Right ventricle myocardium inferior (tissue), 1 donor: ENCODE results near the gene RNF213. TPM values are rescaled to one million over a fixed set of nuclear protein-coding genes. Genes with fewer than 3 reads are reported as not detected.

Source experiments
- ATAC-seq: fragments of 200-7000 bp; cut with Tn5 transposase; one replicate; pipeline ENCODE4 v1.9.1; 2020; ENCODE audit warnings: mild to moderate bottlenecking, moderate library complexity
- DNase-seq: peaks from one replicate; pipeline ENCODE4 v3.0.0; 2021; ENCODE audit errors: missing footprints
- intact Hi-C: fragments of 100-400 bp; cut with DNase I; formaldehyde crosslinking; loops from one replicate; pipeline ENCODE4 v1.11.0; 2022
- total RNA-seq: library from RNA; stranded (reverse); fragmentation: NEBNext Ultra II Directional; extraction: Animal tissue kit (Norgen Biotek cat#: 25700); gene quantifications from one replicate; pipeline ENCODE4 v1.2.1, GENCODE V29; 2021
- donor health status: DM: no; HTN: yes; CAD: no; lungs with severe emphysema.

RNF213 gene
- total RNA-seq, 1 donor from 2014 or later, result 28.6 TPM

- no peak for ATAC-seq
- no peak for DNase-seq
- intact Hi-C loops, result no loop called here
These were observed 106.9 kb downstream of the RNF213 start for GRCh38 chr17:80367503-80367902.

DNA sequence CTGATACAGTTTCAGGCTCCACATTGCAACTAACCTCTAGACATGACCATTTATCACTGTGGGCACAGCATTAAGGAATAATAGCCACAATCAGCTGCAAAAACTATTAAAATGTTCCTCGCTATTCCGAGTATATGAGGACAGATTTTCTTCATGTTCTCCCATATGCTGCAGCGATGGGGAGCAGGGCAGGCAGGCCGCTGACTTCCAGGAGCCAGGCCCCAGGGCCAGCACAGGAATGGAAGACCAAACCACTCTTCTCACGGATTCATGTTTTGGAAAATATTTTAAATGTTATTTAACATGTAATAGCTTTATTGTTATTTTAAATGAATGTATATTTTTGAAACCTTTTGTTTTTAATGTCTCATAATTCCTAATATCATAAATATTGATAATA, 110.5 kb downstream of the RNF213 start:
- intact Hi-C loops, result no loop called here
- DNase-seq (no peak), ATAC-seq (no peak)

DNA sequence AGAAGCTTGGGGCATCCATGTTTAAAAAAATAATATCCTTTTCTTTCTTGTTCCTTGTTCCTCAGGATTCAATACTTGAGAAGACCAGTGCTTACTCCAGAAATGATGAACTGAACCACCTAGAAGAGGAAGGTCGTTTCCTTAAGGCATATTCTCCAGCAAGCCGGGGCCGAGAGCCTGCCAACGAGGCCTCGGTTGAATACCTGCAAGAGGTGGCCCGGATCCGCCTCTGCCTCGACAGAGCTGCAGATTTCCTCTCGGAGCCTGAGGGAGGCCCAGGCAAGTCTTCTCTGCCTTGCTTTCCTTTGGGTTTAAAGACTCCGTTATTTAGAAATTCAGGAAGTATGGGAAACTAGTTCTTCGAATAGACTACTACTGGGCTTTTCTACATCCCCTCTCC, 111.8 kb downstream of the RNF213 start:
- ATAC-seq (no peak), DNase-seq (no peak)
- intact Hi-C loops, result no loop called here

GRCh38 chr17:80372922-80373570, 112.4 kb downstream of the RNF213 start:
- intact Hi-C loops, result no loop called here
- DNase-seq, result no peak
- no peak for ATAC-seq

DNA sequence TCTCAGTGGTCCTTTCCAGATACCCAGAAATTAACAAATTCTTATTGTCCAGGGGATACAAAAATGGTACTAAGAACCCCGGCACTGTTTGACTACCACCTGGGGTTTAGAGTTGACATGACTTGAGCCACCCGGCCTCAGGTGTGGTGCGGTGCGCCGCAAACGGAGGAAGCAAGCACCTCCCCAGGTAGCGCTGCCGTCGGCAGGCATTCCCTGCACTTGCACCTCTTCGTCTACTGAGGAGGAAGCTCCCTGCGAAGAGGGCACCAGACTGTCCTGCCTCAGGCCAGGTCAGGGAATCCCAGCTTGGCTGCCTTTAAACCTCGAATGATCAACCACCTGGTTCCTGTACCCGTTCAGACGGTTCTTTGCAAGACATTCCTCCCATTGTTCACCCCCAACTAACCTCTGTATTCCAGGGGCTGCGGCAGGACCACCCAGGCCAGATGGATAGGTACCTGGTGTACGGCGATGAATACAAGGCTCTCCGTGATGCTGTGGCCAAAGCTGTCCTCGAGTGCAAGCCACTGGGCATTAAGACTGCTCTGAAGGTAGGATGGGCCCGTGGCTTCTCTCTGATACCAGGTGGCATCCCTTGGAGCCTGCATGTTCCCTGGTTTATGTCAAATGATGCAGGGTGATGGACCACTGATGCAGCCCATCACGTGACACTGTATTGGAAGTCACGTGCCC, 113.5 kb downstream of the RNF213 start:
- intact Hi-C loops, result no loop called here
- ATAC-seq, result no peak

DNA sequence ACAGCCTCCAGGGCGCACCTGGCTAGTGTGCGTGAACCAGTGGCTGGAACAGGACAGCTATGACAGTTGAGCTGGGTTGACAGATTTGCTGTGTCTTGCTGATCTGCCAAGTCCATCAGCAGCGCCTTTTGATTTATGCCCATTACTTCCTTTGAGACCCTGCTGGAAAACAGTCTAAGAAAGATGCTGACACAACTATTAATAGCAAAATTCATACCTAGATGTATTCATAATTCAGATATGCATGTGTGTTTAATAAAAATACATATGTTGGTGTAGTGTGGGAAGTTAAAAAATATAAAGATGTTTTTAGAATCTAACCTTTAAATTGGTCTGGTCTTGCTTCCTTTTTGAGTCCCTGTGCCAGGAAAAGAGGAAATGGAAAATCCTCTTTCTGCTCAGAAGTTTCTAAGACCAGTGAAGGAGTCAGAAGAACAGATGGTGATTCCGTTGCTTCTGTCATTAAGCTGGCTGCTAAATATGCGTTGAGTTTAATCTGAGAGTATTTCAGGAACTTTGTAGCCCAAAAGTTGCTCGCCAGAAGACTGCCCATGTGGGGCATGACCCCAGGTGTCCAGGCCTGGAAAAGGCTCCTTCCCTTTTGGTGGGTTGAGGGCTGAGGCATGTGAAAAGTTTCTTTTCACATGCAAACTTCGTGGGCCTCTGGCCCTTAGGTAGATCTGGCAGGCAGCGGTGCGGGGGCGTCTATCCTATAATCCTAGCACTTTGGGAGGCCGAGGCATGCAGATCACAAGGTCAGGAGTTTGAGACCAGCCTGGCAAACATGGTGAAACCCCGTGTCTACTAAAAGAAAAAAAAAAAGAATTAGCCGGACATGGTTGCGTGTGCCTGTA, 114.3 kb downstream of the RNF213 start:
- ATAC-seq (no peak), DNase-seq (no peak)
- intact Hi-C loops, result no loop called here

More for the DNA sequence above, 113.5 kb downstream of the RNF213 start:
- DNase-seq, result no peak

DNA sequence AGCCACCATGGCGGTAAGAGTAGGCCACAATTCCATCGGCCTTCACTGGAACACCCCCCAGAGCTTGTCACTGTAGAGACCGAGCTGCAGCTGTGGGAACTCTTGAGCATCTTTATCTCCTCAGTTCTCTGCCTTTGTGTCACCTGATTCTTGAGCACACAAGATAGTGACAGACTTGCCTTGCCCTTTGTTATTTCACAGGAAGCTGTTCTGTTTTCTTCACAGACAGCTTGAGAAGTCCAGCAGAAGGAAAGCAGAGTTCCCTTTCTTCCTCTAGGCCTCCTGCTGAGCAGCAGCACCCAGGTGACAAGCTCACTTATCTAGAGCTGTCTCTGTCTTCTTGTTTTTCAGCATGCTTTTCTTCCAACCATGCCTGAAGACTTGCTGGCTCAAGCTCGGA, 115.9 kb downstream of the RNF213 start:
- intact Hi-C loops, result no loop called here
- DNase-seq, result no peak
- no peak for ATAC-seq

- DNase-seq, result no peak
- no peak for ATAC-seq
- intact Hi-C loops, result no loop called here
These were observed 117.1 kb downstream of the RNF213 start for GRCh38 chr17:80377798-80378197.

DNA sequence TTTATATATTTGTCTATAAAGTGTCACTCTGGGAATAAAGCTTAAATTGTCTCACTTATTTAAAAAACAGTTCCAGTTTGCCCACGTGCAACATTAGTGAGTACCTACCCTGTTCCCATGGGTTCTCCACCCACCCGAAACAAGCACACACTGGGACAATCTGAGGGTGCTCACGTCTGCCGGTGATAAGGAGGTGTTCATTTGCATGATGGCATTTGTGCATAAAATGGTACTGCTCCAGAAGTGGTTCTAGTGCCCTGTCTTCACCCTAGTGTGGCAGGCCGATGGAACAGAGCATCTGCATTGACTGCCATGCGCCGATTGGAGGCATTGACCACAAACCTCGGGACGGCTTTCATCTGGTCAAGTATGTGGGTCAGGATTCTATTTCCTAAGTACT, 118.7 kb downstream of the RNF213 start:
- intact Hi-C loops, result no loop called here
- DNase-seq (no peak), ATAC-seq (peak; percentile 30)

DNA sequence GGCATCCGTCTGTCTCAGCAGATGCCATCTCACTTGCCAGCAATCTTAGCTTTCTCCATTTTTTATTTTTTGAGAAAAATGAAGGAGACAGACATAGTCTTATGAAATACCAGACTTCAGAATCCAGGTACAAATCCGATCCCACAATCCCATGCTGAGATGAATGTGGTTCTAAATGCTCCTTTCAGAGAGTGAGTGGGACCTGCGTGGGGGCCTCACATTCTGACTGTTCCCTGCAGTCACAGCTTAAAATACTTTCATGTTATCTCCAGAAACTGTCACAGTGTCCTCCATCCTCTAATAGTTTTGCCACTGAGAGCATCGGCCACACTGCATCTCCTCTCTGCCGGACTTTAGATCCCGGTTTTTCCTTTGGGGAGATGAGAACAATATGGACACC, 119.4 kb downstream of the RNF213 start:
- ATAC-seq, result no peak
- intact Hi-C loops, result no loop called here

DNA sequence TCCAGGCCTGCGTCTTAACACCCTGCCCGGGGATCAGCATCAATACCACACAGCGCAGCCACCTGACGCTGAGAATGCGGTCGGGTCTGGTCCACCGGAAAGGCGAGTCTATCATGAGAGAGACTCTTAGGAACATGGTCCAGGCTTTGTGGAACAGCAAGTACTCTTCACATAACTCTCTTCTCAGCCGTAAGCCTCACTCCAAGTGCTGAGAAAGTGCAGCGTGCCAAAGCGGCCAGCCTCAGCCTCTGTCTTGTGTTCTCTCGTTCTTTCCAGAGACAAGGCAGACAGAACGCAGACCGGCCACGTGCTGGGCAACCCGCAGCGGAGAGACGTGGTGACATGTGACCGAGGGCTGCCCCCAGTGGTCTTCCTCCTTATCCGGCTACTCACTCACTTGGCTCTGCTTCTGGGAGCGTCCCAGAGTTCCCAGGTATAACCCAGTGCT, 119.9 kb downstream of the RNF213 start:
- DNase-seq, result no peak
- intact Hi-C loops, result no loop called here
- ATAC-seq, result no peak

More for the DNA sequence above, 119.4 kb downstream of the RNF213 start:
- no peak for DNase-seq

DNA sequence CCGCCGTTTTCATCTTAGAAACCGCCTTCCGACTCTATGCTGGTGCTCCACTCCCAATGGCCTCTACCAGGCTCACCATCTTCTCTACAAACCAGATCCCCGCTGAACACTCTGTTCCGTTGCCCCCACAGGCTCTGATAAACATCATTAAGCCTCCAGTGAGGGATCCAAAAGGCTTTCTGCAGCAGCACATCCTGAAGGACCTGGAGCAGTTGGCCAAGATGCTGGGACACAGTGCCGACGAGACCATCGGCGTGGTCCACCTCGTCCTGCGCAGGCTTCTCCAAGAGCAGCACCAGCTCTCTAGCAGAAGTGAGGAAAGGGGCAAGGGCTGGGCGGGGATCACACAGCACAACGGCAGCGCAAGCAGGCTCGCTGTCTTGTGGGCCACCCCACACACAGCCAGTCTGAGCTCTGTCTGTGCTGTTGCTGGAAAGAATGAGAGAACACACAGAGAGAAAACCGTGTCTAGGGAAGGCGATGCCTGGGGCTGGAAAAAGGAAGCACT, 120.8 kb downstream of the RNF213 start:
- intact Hi-C loops, result no loop called here
- ATAC-seq (no peak), DNase-seq (no peak)

GRCh38 chr17:80382446-80382845, 121.8 kb downstream of the RNF213 start:
- no peak for ATAC-seq
- intact Hi-C loops, result no loop called here
- DNase-seq, result no peak

- no peak for ATAC-seq
- intact Hi-C loops, result no loop called here
- DNase-seq, result no peak
These were observed 122.3 kb downstream of the RNF213 start for GRCh38 chr17:80382956-80383355.

DNA sequence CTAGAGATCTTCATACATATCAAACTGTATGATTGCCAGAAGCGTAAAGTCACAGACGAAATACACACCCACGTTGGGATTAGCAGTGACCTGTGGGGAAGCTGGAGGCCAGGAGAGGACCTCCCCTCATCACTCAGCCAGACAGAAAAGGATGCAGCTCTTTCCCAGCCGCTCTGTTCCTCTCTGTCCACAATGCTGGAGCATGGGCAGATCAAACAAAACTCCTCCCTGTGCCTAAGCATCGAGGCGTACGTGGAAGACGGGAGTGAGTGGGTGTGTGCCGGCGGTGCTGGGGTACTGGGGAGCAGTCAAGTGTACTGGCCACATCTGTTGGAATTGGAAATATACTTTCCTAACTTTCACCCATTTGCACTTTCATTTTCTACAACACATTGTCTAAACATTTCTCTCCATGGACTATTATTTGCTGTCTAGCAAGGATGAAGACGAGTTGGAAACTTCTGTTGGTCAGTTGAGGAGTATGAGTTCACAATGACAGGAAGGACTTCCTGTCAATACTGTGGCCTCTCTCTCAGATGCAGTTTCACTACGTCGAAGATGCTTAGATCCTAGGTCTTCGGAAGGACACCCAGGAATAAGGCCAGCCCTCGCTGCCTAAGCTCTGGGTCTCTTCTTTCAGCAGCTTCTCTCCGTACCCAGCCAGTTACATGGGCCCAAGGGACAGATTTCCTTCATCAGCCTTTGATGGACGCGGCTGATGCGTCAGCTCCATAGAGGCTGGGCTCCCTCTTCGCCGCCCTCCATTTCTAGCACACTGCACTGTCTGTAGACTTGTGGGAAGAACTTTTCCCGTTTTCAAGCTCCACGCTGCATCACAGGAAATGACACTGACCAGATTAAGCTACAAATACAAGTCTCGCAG, 123.7 kb downstream of the RNF213 start:
- ATAC-seq (no peak), DNase-seq (no peak)
- intact Hi-C loops, result no loop called here

DNA sequence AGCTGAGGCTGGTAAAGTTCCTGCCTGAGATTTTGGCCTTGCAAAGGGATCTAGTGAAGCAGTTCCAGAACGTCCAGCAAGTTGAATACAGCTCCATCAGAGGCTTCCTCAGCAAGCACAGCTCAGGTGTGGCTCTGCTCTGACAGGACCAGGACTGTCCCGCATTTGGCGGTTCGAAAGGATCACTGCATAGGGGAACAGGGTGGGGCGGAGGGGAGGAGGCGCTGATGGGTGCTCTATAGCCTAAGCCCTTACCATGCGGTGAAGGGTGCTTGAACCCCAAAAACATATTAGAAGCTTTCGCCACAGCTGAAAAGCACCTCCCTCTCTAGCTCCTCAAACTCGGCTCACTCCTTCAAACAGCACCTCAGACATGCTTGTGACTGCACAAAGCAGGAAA, 124.4 kb downstream of the RNF213 start:
- ATAC-seq (no peak), DNase-seq (no peak)
- intact Hi-C loops, result no loop called here

GRCh38 chr17:80386341-80386740, 125.7 kb downstream of the RNF213 start:
- ATAC-seq (no peak), DNase-seq (no peak)
- intact Hi-C loops, result no loop called here

GRCh38 chr17:80387071-80387470, 126.4 kb downstream of the RNF213 start:
- ATAC-seq (no peak), DNase-seq (no peak)

DNA sequence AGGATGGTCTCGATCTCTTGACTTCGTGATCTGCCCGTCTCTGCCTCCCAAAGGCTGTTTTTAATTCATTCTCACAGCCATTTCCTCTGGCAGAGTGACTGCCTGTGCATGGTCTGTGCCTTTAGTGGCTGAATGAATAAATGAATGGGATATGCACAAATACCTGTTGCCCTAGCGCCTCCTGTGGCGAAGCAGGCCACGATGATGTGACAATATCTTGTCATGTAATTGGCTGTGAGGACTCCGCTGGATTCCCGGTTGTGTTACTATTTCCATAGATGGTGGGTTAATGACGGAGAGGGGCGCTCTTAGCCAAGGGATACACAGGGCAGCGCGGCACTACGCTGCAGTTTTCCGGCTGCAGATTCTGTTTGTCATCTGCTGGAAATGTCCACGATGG, 127.5 kb downstream of the RNF213 start:
- no peak for DNase-seq
- intact Hi-C loops, result no loop called here
- no peak for ATAC-seq

More at GRCh38 chr17:80387071-80387470, 126.4 kb downstream of the RNF213 start:
- intact Hi-C loops, result no loop called here
